Measurements from ENCODE around the gene NEU2.

NEU2 gene

DNA sequence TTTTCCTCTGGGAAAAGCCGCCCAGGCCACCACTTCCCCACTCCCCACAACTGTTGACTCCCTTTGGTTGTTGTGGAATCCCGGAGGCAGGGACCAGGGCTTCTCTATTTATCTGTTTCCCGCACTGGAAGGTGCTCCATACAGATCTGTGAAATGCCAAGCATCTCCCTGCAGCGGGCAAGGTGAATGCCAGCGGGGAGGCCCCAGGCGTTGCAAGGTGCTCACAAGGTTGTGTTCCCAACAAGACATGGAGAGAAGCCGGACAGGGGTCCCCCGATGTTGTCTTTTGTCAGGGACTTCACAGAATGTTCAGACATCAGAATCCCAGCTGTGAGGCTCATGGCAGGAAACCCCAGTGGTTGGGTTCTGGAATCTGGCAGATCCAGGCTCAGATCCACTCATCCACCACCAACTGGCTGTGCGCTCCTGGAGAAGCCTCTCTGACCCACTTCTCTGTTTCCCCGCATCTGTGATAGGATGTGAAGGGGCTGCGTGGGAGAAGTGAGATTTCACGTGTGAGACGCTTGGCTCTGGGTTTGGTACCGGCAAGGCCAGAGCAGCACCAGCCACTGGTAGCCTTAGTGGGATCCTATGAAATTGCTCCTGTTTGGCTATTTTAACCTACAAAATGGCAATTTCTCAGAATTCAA is 8.6 kb upstream of the NEU2 start:
- no peak overlapping the region for H2AFZ ChIP-seq (ENCODE audit: low read length)
- H3K4me3 ChIP-seq (ENCODE audit: low read depth, low read length, poor library complexity, severe bottlenecking) = no peak overlapping the region
- H3K9me3 ChIP-seq (ENCODE audit: low read length) = no peaks in the 10 kb centered on the region
- no peaks in the 10 kb centered on the region for H3K36me3 ChIP-seq (ENCODE audit: insufficient read depth, low read length)
- 0 out of 2 replicates have a peak, but pooled peaks cover 4% of the 10 kb centered on the region for H3K27me3 ChIP-seq (ENCODE audit: insufficient read depth, low read length)
- no peak overlapping the region for H3K4me2 ChIP-seq (ENCODE audit: low read length)
- H3K4me1 ChIP-seq (ENCODE audit: insufficient read depth, low read length, severe bottlenecking) = no peaks in the 10 kb centered on the region
- TF ChIP-seq EZH2 (IDR thresholded peaks at IDR 0.05; ENCODE audit: borderline replicate concordance, low read length) = no peak
- no peaks in the 10 kb centered on the region for H4K20me1 ChIP-seq (ENCODE audit: insufficient read depth, low read length)
- no peaks in the 10 kb centered on the region for H3K9me2 ChIP-seq (ENCODE audit: low read depth, low read length)
- no peak overlapping the region for H3K27ac ChIP-seq (ENCODE audit: low read depth, low read length, poor library complexity, severe bottlenecking)
- H3K79me2 ChIP-seq (ENCODE audit: insufficient read depth, low read length) = no peaks in the 10 kb centered on the region
- H3K9ac ChIP-seq (ENCODE audit: low read length) = no peak overlapping the region
- no peaks in the 10 kb centered on the region for H3F3A ChIP-seq (ENCODE audit: insufficient read depth, low read length)

DNA sequence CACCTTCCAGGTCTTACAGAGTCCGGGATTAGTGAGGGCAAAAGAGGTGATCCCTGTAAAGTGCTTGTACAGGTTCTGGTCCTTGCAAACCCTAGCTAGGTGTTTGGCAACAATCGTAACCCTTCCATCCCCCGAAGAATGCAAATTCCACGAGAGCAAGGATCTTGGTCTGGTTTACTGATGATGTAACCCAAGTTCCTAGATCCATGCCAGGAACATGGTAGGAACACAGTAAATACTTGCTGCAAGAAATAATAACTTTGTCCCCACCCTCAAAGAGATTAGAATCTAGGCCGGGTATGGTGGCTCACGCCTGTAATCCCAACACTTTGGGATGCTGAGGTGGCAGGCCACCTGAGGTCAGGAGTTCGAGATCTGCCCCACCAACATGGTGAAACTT is 6.8 kb upstream of the NEU2 start:
- TF ChIP-seq, protein P1, sequence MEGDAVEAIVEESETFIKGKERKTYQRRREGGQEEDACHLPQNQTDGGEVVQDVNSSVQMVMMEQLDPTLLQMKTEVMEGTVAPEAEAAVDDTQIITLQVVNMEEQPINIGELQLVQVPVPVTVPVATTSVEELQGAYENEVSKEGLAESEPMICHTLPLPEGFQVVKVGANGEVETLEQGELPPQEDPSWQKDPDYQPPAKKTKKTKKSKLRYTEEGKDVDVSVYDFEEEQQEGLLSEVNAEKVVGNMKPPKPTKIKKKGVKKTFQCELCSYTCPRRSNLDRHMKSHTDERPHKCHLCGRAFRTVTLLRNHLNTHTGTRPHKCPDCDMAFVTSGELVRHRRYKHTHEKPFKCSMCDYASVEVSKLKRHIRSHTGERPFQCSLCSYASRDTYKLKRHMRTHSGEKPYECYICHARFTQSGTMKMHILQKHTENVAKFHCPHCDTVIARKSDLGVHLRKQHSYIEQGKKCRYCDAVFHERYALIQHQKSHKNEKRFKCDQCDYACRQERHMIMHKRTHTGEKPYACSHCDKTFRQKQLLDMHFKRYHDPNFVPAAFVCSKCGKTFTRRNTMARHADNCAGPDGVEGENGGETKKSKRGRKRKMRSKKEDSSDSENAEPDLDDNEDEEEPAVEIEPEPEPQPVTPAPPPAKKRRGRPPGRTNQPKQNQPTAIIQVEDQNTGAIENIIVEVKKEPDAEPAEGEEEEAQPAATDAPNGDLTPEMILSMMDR (IDR thresholded peaks at IDR 0.05; ENCODE audit: low read length) = no peak
- no peak for TF ChIP-seq EZH2 (IDR thresholded peaks at IDR 0.05; ENCODE audit: borderline replicate concordance, low read length)

DNA sequence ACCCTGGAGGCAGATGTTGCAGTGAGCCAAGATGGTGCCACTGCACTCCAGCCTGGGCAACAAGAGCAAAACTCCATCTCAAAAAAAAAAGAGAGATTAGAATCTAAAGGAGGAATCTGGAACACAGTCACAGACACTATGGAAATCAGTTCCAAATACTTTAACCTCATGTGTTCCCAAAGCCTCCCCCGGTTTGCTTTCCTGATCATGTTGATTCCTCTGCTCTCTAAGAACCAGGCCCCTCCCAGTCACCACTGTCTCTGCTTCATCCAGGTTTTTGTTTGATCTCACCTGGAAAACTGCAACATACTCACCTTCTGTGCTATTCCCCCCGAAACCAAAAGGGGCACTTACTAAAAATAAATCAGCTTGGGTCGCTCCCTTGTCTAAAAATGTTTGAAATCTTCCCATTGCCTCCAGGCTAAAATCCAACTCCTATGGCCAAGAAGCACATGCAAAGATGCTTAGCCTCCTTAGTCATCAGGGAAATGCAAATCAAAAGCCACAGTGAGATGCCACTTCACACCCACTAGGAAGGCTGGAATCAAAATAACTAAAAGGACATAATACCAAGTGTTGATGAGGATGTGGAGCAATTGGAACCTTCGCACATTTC is 6.2 kb upstream of the NEU2 start:
- Histone ChIP-seq H3K4me1 (ENCODE audit: insufficient read depth, low read length, severe bottlenecking) (no peaks in the 10 kb centered on the region), H3K9me2 (ENCODE audit: low read depth, low read length) (no peaks in the 10 kb centered on the region), H3F3A (ENCODE audit: insufficient read depth, low read length) (no peaks in the 10 kb centered on the region), H3K79me2 (ENCODE audit: insufficient read depth, low read length) (no peaks in the 10 kb centered on the region), H4K20me1 (ENCODE audit: insufficient read depth, low read length) (no peaks in the 10 kb centered on the region), H3K27me3 (ENCODE audit: insufficient read depth, low read length) (0 out of 2 replicates have a peak, but pooled peaks cover 4% of the 10 kb centered on the region), H2AFZ (ENCODE audit: low read length) (no peak overlapping the region), H3K9me3 (ENCODE audit: low read length) (no peaks in the 10 kb centered on the region), H3K27ac (ENCODE audit: low read depth, low read length, poor library complexity, severe bottlenecking) (no peak overlapping the region), H3K4me2 (ENCODE audit: low read length) (no peak overlapping the region), H3K4me3 (ENCODE audit: low read depth, low read length, poor library complexity, severe bottlenecking) (no peak overlapping the region), H3K36me3 (ENCODE audit: insufficient read depth, low read length) (no peaks in the 10 kb centered on the region), H3K9ac (ENCODE audit: low read length) (no peak overlapping the region)
- no peak for TF ChIP-seq EZH2 (IDR thresholded peaks at IDR 0.05; ENCODE audit: borderline replicate concordance, low read length)
- TF ChIP-seq, protein P1 (IDR thresholded peaks at IDR 0.05; ENCODE audit: low read length) = no peak

More for the DNA sequence above, 6.8 kb upstream of the NEU2 start:
- Histone ChIP-seq H3K79me2 (ENCODE audit: insufficient read depth, low read length) (no peaks in the 10 kb centered on the region), H3K9me2 (ENCODE audit: low read depth, low read length) (no peaks in the 10 kb centered on the region), H3K27ac (ENCODE audit: low read depth, low read length, poor library complexity, severe bottlenecking) (no peak overlapping the region), H3K9ac (ENCODE audit: low read length) (no peak overlapping the region), H3F3A (ENCODE audit: insufficient read depth, low read length) (no peaks in the 10 kb centered on the region), H3K4me3 (ENCODE audit: low read depth, low read length, poor library complexity, severe bottlenecking) (no peak overlapping the region), H4K20me1 (ENCODE audit: insufficient read depth, low read length) (no peaks in the 10 kb centered on the region), H3K4me2 (ENCODE audit: low read length) (no peak overlapping the region), H3K9me3 (ENCODE audit: low read length) (no peaks in the 10 kb centered on the region), H3K27me3 (ENCODE audit: insufficient read depth, low read length) (0 out of 2 replicates have a peak, but pooled peaks cover 4% of the 10 kb centered on the region), H3K36me3 (ENCODE audit: insufficient read depth, low read length) (no peaks in the 10 kb centered on the region), H3K4me1 (ENCODE audit: insufficient read depth, low read length, severe bottlenecking) (no peaks in the 10 kb centered on the region), H2AFZ (ENCODE audit: low read length) (no peak overlapping the region)
